Measurements from ENCODE around the gene FNDC3B. TPM values are rescaled to one million over a fixed set of nuclear protein-coding genes. Genes with fewer than 3 reads are reported as not detected.

Gene FNDC3B
- total and polyA plus RNA-seq, 9 of the 15 experiments (the other 6 are each of a cell fraction or from before 2014, with no cell fraction given), result 7.0 to 35.8 (median 16.2) TPM

GRCh38 chr3:172059532-172059931 lies 20.2 kb downstream of the FNDC3B start (continued):
- no peak for TF ChIP-seq KLF16 (IDR thresholded peaks at IDR 0.05)

GRCh38 chr3:172060234-172060633 lies 20.9 kb downstream of the FNDC3B start:
- 0 out of 2 replicates have a peak, but pooled peaks cover 5% of the 10 kb centered on the region for H4K20me1 ChIP-seq (replicated peaks; ENCODE audit: control insufficient read depth, insufficient read depth, low read length)
- ATAC-seq (no peak), DNase-seq (ENCODE audit: extremely low read depth in 1 of 4, low spot score in 3 of 4) (no peak), FAIRE-seq (no peak)
- H3K9ac ChIP-seq (ENCODE audit: insufficient read depth in 1 of 2, low read depth in 2 of 2, low read length in 2 of 2), result no peak overlapping the region
- H3K4me3 ChIP-seq, result no peak overlapping the region
- ChIA-PET POLR2A (interaction anchor here (0.8 to 1.1 kb wide), 2 partner anchors 10 to 15 kb away, joined by 3 read pairs; no protein-coding TSS in a partner anchor), CTCF (ENCODE audit: low intra/inter-chr PET ratio) (no interaction called here)
- peaks cover 88% of the 10 kb centered on the region for H3K79me2 ChIP-seq (ENCODE audit: control insufficient read depth, insufficient read depth, low read length)
- H3K9me1 ChIP-seq (ENCODE audit: control insufficient read depth, insufficient read depth, low read length), result no peaks in the 10 kb centered on the region
- 100% methylated on average over 1 of the region's 1 CpG for WGBS (ENCODE audit: insufficient coverage, low coverage, missing lambda C conversion rate)
- no peaks in the 10 kb centered on the region for H3K27me3 ChIP-seq (ENCODE audit: control insufficient read depth in 2 of 2, insufficient read depth in 2 of 2, low read length in 2 of 2)
- H3K27ac ChIP-seq (ENCODE audit: extremely low read depth, low read depth, low read length), result no peak overlapping the region
- H3K36me3 ChIP-seq (ENCODE audit: control insufficient read depth, insufficient read depth, low read length), result peaks cover 17% of the 10 kb centered on the region; the same call in 2 of the 3 replicates
- intact Hi-C loops (cut with micrococcal nuclease), result no loop called here
- peaks cover 7 to 17% of the 10 kb centered on the region in 2 experiments for H3K4me1 ChIP-seq (replicated peaks in 1 of 2; ENCODE audit: control insufficient read depth in 2 of 2, insufficient read depth in 2 of 2, low read length in 2 of 2)
- in situ Hi-C loops (cut with MboI), result no loop called here
- no peak overlapping the region for H3K4me2 ChIP-seq (ENCODE audit: insufficient read depth, low read length)
- BruUV-seq (replicated peaks), result no TSS peak
- no peak overlapping the region for H2AFZ ChIP-seq (ENCODE audit: low read depth, low read length)
- peaks cover 2% of the 10 kb centered on the region; the same call in 1 of the 2 replicates for H3K9me3 ChIP-seq (replicated peaks; ENCODE audit: control insufficient read depth, insufficient read depth, low read depth, low read length)
- no peak for TF ChIP-seq EZH2 (IDR thresholded peaks at IDR 0.05; ENCODE audit: borderline replicate concordance, low read depth, low read length)
- TF ChIP-seq IRF9 (tag; IDR thresholded peaks at IDR 0.05), result no peak
- no peak for TF ChIP-seq NFE2L1 (tag; IDR thresholded peaks at IDR 0.05; ENCODE audit: borderline replicate concordance, low read depth)
- TF ChIP-seq HES1 (IDR thresholded peaks at IDR 0.05; ENCODE audit: low read depth), result no peak
- TF ChIP-seq PCBP1 (IDR thresholded peaks at IDR 0.05; ENCODE audit: low read depth, low read length, poor library complexity, severe bottlenecking), result no peak
- no peak for TF ChIP-seq ELK1 (CRISPR knock-in tag; IDR thresholded peaks at IDR 0.05)
- no peak for TF ChIP-seq NCOA1 (IDR thresholded peaks at IDR 0.05; ENCODE audit: low read depth)
- no peak for TF ChIP-seq DLX4 (CRISPR knock-in tag; IDR thresholded peaks at IDR 0.05)
- no peak for TF ChIP-seq ATF6 (CRISPR knock-in tag; IDR thresholded peaks at IDR 0.05)
- TF ChIP-seq BACH1 (tag; IDR thresholded peaks at IDR 0.05), result no peak
- no peak for TF ChIP-seq CBX1 (IDR thresholded peaks at IDR 0.05; ENCODE audit: low read depth)
- no peak for TF ChIP-seq NCOA6 (IDR thresholded peaks at IDR 0.05)
- no peak for TF ChIP-seq TFAM (CRISPR knock-in tag; conservative IDR thresholded peaks at IDR 0.05)
- no peak for TF ChIP-seq MCM5 (IDR thresholded peaks at IDR 0.05; ENCODE audit: low read depth)
- TF ChIP-seq ZNF24 (IDR thresholded peaks at IDR 0.05), result no peak
